ENCODE data around the gene TRIM59.

The TRIM59 gene

GRCh38 chr3:160455846-160456245, 6.3 kb upstream of the TRIM59 start:
- no peak for TF ChIP-seq CTCF (IDR thresholded peaks at IDR 0.05)

GRCh38 chr3:160454995-160455394, 5.4 kb upstream of the TRIM59 start:
- no peak for TF ChIP-seq CTCF (IDR thresholded peaks at IDR 0.05)

GRCh38 chr3:160451602-160452001, 2.0 kb upstream of the TRIM59 start:
- TF ChIP-seq CTCF (IDR thresholded peaks at IDR 0.05): no peak

- TF ChIP-seq CTCF (IDR thresholded peaks at IDR 0.05): no peak
Measured at GRCh38 chr3:160450846-160451245, 1.3 kb upstream of the TRIM59 start.

GRCh38 chr3:160448845-160449635, 546 bp downstream of the TRIM59 start:
- TF ChIP-seq CTCF (IDR thresholded peaks at IDR 0.05): no peak

- no peak for TF ChIP-seq CTCF (IDR thresholded peaks at IDR 0.05)
Measured at GRCh38 chr3:160447544-160447943, 2.0 kb downstream of the TRIM59 start.

GRCh38 chr3:160446522-160447056, 3.0 kb downstream of the TRIM59 start:
- no peak for TF ChIP-seq CTCF (IDR thresholded peaks at IDR 0.05)

All from LNCAP (cell line).